Tongue (tissue), 2 donors: ENCODE results near the gene MICALL2. TPM values are rescaled to one million over a fixed set of nuclear protein-coding genes. Genes with fewer than 3 reads are reported as not detected.

Source experiments
- DNase-seq: peaks from one replicate; pipeline ENCODE4 v3.0.0-alpha.2; 2015
- total RNA-seq: library from RNA; depleted of rRNA; stranded (reverse); fragments of >200 nt; gene quantifications from one replicate; pipeline ENCODE4 v1.2.3, GENCODE V29; 2014

MICALL2 gene
- total RNA-seq, 1 donor from 2014 or later: 6.7 TPM

DNA sequence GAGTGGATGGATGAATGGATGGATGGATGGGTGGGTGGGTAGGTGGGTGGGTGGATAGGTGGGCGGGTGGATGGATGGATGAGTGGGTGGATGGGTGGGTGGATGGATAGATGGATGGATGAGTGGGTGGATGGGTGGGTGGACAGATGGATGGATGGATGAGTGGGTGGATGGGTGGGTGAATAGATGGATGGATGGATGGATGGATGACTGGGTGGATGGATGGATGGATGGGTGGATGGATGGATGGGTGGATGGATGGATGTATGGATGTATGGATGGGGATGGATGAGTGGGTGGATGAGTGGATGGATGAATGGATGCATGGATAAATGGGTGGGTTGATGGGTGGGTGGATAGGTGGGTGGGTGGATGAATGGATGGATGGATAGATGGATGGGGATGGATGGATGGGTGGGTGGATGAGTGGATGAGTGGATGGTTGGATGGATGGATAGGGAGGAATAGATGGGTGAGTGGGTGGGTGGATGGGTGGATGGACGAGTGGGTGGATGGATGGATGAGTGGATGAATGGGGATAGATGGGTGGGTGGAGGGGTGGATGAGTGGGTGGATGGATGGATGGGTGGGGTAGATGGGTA is 43.8 kb downstream of the MICALL2 start:
- no peak for DNase-seq

DNA sequence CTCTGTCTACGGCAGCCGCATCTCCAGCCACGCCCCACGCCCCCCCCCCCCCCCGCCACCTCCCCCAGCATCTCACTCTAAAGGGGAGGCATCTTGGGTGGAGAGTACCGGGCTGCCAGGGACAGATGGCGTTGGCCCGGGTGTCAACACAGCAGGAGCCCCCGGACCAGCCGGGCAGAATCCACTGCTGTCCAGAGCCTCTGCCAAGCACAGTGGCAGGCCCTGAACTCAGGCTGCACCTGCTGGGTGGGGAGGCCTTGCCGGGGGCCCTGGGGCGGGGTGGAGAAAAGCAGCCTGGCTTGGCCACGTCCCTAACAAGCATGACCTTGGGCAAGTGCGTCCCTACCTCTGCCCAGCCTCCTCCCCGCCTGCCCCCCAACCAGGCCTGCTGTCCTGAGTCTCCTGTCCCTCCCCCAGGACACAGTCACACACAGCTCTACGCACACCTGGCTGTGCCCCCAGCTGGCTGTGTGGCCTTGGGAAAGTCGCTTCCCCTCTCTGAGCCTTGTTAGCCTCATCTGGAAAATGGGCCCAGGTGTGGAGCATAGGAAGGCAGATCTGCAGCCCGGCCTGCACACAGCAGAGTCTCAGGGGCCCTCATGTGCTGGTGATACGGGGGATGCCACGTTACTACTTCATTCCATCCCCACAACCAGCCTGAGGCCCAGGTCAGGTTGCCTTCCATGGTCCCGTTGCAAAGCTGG is 45.2 kb downstream of the MICALL2 start:
- peak; percentile 48 for DNase-seq

DNA sequence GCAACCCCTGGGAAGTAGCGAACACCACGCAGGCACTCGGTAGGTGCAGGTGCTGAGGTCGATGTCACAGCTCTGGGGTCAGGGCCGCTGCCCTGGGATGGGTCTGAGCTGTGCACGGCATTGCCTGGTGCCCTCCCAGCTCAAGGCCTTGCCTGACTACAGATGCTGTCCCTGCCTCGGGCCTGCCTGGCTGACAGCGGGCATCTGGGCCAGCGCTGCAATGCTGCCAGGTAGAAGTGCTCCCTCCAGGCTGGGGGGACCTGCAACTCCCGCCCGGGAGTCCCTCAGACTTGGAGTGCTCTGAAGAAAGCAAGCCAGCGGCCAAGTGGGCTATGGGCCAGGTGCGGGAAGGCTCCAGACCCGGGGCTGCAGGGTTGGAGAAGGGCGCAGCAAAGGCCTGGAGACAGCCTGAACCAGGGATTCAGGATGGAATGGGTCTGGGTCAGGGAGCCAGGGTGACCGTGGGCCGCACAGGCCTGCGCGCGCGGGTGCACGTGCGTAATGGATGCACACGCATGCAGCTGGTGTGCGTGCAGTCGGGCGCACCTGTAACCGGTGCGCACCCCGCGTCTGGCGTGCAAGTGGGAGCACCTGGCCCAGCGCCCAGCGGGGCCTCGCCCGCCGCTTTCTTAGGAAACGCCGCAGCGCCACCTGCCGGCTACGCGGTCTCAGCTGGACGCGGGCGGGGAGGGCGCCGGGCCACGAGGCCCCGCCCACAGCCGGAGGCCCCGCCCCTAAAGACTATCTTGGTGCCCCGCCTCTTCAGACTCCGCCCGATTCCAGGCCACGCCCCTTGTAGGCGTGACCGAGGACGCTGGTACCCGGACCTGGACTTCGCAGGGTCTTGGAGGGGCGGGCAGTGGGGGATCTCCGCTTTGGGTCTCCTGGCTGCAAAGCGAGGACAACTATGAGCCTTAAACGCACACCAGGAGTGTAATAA is 46.7 kb downstream of the MICALL2 start:
- DNase-seq: peak; percentile 92

DNA sequence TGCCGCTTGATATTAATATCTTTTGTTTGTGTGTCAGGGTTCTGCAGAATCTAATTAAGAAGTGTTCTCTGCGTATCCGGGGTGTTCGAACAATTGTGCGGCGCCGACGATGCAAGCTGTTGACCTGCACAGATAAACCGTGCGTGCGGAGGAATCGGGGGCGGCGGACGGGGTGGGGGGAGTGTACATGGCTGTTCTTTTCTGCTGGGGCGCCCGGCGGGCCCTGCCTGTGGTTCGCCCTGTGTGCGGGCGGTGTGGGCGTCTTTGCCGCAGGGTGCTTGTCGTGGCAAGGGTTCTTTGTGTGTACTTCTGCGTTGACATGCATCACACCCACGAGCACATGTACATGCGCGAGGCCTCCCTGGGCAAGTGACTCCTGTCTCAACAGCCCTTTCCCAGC is 47.9 kb downstream of the MICALL2 start:
- no peak for DNase-seq

DNA sequence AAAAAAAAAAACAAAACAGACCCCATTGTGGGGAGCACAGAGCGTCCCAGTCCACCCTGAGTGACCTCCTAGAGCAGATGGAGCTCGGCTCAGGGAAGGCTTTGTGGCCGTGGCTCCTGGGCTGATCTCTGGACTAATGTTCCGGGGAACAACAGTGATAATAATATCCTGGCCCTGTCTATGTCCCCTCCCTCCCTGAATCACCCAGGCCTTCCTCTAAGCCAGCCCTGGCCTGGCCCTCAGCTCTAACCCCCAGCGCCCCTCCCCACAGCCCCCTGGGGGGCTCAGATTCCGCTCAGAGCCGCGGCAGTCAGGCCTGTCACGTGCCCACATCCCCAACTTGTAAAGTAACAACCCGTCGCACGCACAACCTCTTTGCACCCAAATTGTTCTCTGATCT is 48.3 kb downstream of the MICALL2 start:
- no peak for DNase-seq

DNA sequence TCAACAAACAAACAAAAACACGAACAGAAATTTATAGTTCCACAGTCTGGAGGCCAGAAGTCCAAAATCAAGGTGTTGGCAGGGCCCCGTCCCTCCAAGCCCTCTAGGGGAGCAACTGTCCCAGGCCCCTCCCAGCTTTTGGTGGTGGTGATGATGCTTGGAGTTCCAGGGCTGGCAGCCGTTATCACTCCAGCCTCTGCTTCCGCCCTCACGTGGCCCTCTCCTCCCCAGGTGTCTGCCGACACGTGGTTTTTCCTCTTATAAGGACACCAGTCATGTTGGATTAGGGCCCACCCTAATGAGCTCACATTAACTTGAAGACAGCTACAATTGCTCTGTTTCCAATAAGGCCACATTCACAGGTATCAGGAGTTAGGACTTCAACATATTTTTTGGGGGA is 49.7 kb downstream of the MICALL2 start:
- DNase-seq: no peak

DNA sequence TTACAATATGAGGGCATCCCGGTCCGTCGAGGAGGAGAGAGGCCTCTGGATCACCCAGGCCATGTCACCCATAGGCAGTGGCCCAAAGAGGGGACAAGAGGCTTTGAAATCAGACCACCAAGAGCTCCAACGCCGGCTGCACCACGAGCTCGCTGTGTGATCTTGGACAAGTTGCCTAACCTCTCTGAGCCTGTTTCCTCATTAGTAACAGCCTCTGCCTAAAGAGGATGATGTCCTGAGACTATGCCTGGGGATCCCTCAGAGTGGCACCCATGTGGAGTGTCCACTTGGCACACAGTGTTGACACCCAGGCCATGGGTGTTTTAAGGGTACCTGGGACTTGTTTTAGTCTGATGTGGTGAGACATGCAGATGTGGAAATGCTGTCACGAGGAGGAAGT is 50.8 kb downstream of the MICALL2 start:
- DNase-seq: no peak

DNA sequence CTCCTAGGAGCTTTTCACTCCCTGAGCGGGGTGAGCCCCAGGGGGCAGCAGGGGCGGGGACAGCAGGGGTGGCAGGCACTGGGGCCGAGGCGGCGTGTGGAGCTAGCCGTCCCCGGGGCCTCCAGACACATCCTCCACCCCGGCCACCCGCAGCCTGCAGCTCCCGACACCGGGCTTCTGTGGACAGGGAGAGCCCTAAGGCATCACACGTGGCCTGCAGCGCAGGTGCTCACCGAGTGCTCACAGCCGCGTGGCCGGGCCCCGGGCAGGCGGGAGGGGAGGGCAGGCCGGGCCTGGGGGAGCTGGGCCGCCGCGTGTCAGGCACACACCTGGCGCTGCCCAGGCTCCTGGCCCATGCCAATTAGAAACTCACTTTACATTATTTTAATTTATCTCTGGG is 51.4 kb downstream of the MICALL2 start:
- DNase-seq: no peak

DNA sequence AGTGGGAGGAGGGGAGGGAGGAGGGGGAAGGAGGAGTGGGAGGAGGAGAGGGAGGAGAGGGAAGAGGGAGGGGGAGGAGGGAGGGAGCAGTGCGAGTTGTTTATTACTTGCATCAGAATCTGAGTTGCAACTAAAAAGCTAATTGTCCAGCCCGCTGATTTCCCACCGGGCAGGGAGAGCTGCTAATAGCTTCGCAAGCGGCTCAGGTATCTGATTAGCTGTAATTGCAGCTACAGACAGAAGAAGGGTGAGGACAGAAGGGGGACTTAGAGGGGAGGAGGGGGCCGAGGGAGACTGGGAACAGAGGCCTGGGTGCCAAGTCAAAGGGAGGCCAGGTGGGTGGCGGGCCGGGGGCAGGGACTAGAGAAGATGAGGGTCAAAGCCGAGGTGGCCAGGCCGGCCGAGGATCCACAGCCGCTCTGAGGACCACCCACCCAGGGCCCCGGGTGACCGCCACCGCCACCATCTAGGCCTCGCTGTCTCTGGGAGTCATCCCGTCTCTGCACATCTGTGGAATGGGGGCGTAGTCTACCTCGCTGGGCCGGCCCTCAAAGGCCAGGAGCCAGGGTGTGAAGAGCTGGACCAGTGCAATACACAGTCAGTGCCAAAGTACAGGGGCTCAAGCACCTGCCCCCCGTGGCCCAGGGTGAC is 54.2 kb downstream of the MICALL2 start:
- no peak for DNase-seq

DNA sequence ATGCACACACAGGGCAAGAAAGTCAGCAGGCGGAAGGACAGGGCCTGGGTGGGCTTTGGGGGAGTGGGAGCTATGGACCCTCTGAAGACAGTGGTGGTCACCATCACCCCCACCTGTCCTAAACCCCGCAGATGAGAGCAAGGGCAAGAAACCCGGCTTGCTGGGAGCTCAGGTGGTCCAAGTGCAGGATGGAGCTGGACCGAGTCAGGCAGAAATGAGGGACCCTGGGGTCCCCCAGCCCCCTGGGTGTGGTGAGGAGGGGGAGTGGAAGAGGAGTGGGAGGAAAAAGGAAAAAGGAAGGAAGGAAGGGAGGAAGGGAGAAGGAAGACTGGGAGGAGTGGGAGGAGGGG is 54.8 kb downstream of the MICALL2 start:
- no peak for DNase-seq

DNA sequence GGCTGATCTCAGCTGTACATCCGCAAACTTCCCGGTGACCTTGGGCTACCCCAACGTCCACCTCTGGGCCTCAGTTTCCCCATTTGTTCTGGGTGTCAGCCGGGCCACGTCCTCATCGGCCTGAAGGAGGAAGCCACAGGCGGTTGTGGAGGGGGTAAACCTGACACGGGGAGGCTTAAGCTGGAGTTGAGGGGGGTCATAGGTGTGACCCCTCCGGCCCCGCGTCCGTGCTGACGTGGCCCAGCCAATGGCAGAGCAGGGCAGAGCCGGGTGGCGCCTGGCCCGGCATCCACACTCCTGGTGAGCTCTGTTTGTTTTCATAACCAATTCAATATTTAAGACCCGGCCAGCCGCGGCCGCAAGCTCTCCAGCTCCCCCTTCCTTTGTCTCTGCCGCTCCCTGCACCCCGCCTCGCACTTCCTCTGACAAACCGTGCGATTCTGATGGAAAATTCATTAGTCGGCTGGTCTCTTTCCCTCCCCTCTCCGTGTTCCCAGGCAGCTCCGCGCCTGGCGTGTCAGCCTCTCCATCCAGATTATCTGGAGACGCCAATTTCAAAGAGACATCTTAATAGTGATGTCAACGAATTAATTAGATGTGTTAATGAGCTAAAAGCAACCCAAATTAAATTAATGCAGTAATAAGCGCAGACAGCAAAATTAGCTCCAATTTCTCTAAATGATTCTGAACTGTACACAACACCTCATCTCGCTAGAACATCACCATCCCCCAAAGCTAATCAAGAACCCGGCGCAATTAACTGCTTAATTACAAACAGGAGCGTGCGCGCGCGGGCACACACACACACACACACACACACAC is 55.4 kb downstream of the MICALL2 start:
- peak; percentile 80 for DNase-seq

DNA sequence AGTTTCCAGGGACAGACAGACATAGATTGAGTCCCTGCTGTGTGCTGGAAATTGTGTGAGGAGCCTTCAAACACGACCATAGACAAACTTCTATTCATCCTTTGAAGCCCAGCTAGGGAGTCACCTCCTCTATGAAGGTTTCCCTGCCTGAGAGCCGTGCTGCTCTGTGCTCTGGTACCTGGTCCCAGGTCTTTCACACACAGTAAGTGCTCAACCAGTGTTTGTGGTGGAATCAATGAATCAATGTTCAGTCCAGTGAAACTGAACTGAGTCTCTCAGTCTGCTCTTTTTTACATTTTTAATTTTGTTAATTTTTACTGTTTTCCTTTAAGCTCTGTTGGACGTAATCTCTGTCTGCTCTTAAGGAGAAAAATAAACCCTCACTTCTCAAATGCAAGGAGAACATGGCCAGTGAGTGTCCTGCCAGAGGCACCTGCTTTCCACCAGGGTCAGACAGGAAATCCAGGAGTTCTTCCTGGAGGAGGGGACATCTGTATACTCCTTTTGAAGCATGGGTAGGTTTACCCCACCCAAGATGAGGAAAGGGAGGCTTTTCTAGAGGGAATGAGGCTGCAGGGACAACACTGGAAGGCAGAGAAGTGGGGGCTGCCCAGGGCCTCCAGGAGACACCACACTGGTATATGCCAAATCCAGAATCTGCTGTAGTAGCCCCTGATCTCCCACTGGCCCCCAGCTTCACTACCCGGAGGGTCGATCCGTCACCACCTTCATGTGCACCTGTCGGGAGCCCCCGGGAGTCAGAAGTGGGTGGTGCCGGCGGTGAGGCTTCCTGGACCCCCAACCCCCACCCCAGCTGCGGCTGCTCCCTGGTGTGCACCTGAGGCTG is 56.3 kb downstream of the MICALL2 start:
- no peak for DNase-seq

DNA sequence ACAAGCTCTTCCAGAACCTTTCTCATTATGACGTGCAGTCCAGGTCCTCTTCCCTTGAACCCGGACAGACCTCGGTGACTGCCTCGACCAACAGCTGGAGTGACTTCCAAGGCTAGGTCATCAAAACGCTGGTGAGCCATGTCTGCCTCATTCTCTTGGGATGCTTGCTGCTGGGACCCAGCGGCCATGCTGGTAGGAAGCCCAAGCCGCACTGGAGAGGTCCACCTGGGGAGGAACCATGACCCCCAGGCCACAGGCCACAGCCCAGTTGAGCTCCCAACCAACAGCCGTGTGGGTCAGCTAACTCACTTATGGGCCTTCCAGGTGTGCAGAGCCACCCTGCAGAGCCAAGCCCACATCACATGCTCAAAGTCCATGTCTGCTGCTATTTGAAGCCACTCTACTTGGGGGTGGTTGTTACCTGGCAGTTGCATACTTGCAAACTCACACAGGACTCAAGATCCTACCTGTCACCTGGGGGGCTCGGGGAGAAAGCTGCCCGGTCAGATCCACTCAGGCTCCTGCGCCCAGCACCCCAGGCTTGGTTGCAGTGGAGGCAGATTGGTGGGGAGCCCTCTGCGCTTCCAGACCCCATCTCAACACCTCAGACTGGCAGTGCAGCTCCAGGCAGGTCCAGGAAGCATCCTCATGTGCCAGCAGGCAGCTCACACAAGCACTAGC is 57.0 kb downstream of the MICALL2 start:
- no peak for DNase-seq

DNA sequence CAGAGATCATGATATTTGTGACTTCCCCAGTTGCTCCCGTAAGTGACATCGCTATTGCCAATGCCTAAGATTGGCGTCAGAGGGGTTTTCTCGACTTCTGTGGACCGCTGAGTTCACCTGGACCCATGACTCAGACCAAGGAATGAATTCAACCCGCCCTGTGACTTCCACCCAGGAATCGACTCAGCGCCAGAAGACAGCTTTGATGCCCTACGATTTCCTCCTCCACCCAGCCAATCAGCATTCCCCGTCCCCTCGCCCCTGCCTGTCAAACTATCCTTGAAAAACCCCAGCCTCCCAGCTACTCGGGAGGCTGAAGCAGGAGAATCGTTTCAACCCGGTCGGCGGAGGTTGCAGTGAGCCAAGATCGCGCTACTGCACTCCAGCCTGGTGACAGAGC is 58.3 kb downstream of the MICALL2 start:
- no peak for DNase-seq

DNA sequence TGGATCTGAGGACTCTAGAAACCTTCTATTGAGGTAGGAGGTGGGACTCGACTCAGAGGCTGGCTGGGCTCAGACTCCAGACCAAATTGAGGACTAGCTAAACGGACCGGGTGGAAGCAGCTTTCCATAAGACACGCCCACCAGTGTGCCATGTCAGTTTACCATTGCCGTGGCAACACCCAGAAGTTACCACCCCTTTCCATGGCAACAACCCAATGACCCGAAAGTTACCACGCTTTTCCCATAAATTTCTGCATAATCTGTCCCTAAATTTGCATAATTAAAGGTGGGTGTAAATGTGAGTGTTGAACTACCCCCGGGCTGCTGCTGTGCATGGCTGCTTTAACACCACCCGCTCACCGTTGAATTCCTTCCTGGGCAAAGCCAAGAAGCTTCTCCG is 58.9 kb downstream of the MICALL2 start:
- DNase-seq: no peak

DNA sequence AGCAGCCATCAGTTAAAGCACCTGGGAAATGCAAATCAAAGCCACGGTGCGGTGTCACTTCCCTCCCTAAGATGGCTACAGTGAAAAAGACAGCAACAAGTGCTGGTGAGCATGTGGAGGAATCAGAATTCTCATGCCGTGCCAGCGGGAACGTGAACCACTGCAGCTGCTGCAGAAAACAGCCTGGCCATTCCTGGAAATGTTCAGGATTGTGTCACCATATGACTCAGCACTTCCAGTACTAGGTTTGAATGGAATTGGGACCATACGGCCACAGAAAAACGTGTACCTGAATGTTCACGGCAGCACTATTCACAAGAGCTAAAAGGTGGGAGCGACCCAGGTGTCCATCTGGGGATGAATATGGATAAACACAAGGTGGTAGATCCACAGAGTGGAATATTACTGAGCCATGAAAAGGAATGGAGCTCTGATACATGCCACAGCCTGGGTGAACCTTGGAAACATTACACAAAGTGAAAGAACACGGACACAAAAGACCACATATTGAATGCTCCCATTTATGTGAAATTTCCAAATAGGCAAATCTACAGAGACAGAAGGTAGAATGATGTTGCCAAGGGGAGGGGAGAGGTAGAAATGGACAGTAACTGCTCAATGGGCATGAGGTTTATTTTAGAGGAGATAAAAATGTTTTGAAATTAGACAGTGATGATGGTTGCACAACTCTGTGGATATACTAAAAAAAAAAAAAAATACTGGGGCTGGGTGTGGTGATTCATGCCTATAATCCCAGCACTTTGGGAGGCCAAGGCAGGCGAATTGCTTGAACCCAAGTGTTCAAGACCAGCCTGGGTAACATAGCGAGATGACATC is 61.6 kb downstream of the MICALL2 start:
- no peak for DNase-seq

DNA sequence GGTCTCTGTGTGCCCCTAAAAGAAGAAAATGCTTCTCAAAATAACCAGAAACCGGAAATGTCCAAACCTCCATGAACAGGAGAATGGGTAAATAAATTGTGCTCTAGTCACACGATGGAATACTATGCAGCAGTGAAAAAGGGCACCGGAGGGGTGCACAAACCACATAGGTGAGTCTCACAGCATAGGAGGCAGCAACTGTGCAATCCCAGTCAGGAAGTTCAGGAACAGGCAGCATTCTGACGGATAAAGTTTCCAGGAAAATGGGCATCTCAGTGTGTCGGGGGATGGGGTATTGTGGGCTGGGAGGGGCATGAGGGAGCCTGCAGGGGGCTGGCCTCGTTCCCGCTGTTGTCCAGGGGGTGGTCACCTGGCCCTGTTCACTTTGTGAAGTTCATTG is 63.1 kb downstream of the MICALL2 start:
- no peak for DNase-seq

DNA sequence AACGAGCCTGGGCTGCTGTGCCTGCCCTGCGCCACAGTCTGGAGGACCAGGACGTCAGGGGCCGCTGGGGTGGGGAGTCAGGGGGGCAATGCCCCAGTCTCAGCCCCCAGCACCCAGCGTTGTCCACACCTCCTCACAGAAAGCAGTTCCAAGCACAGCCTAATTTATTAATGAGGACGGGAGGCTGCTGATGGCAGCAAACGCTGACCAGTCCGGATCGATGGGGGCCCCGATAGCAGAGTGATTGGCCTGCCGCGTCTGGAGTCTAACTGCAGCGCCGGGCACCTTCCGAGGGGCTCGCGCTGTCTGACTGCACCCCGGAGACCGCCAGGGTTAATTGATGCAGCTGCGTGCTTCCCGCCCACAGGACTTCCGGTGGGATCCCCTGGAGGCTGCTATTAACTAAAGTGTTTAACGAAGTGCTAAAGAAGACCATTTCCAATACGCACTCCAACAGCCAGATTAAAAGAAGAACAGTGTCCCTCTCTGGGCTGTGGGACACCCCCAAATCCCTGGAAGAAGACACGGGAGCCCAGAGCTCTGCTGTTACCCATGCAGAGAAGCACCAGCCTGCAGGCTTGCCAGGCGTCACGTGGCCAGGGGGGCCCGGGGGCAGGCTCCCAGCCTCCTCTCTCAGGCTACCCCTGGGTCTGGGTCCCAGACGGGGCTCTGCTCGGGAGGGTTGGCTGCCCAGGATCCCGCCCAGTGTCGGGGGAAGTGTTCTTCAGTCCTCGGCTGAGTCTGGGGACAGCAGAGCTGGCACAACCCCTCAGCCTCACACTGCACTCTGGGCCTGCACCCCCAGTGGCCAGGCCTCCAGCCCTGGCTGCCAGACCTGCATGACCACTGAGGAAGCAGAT is 63.8 kb downstream of the MICALL2 start:
- no peak for DNase-seq
